SJSA1 (cell line): ENCODE measurements around the gene ABCD1. TPM values are rescaled to one million over a fixed set of nuclear protein-coding genes. Genes with fewer than 3 reads are reported as not detected.
"Not testable (repeated sequence)": the region's sequence is repeated elsewhere in the genome, so short reads cannot be mapped to it uniquely, and the experiment has no call there.

Source experiments
- DNase-seq, 2 experiments: peaks; one replicate each; pipeline ENCODE4 v3.0.0-alpha.2; 2015 to 2020; ENCODE audit warnings: low spot score in 2 of 2, low read depth in 1 of 2
- H3K27ac ChIP-seq: fragments of 250-450 bp; sonication (Bioruptor Pico); 2 replicates; pipeline ENCODE4 v1.5.1; 2020; ENCODE audit warnings: mild to moderate bottlenecking, moderate library complexity
- H3K27me3 ChIP-seq: fragments of 250-450 bp; sonication (Bioruptor Pico); replicated peaks from 2 replicates; pipeline ENCODE4 v1.5.1; 2020; ENCODE audit warnings: mild to moderate bottlenecking, moderate library complexity
- H3K36me3 ChIP-seq: fragments of 250-450 bp; sonication (Bioruptor Pico); 2 replicates; pipeline ENCODE4 v1.5.1; 2020; ENCODE audit warnings: mild to moderate bottlenecking
- H3K4me1 ChIP-seq: fragments of 250-450 bp; sonication (Bioruptor Pico); replicated peaks from 2 replicates; pipeline ENCODE4 v1.6.1; 2021; ENCODE audit warnings: mild to moderate bottlenecking
- H3K4me3 ChIP-seq: fragments of 250-450 bp; sonication (Bioruptor Pico); 2 replicates; pipeline ENCODE4 v1.5.1; 2020; ENCODE audit warnings: mild to moderate bottlenecking
- H3K9me3 ChIP-seq: fragments of 250-450 bp; sonication (Bioruptor Pico); replicated peaks from 2 replicates; pipeline ENCODE4 v1.5.1; 2020; ENCODE audit warnings: mild to moderate bottlenecking
- total RNA-seq: library from RNA; depleted of rRNA; stranded (reverse); fragments of >200 nt; shearing (Covaris generic); gene quantifications from 2 replicates; pipeline ENCODE4 v1.2.3, GENCODE V29; 2014

The ABCD1 gene
- total RNA-seq, 1 experiment from 2014 or later: 10.3 TPM

DNA sequence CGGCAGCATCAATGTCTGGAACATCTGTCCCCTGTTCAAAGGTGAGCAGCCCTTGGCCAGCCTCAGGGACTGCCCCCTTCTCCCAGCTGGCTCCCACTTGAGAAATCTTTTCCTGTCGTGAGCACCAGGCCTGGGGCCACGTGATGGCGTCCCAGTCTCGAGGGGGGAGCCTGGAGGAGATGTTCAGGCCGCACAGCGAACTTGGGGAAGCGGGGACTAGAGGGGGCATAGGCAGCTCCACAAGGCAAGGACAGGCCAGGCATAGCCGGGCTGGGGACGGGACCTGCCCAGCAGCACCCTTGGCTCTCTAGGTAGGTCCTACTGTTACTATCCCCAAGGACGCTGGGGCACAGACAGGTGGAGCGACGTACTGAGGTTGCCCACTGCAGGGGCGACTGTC, 34.2 kb upstream of the ABCD1 start:
- no peaks in the 10 kb centered on the region for H3K36me3 ChIP-seq
- no peak overlapping the region for H3K27ac ChIP-seq
- no peak overlapping the region for H3K4me3 ChIP-seq
- H3K4me1 ChIP-seq: no peaks in the 10 kb centered on the region
- DNase-seq: no peak
- no peaks in the 10 kb centered on the region for H3K9me3 ChIP-seq
- H3K27me3 ChIP-seq: no peaks in the 10 kb centered on the region

DNA sequence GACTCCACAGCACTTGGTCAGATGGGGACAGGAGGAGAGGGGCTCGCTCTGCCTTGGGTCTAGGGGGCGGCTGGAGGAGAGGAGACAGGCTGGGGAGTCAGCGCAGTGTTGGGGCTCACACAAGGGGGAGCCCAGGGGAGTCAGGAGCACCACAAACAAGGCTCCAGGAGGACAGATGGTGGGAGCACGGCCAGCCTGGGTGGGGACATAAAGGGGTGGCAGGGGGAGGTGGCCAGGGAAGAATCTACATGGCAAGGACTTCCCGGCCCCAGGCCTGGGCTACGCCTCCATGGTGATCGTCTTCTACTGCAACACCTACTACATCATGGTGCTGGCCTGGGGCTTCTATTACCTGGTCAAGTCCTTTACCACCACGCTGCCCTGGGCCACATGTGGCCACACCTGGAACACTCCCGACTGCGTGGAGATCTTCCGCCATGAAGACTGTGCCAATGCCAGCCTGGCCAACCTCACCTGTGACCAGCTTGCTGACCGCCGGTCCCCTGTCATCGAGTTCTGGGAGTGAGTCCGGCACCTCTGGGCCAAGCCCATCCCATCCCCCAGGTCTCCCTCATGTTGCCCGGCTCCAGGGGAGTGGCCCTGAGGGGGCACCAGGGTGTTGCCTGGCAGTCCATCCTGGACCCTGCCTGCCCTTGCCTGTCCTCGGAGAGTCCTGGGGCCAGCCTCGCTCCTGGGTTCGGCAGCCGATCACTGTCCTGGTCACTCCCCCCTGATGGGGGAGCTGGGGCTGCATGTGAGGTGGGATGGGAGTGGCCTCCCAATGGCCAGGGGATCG, 33.4 kb upstream of the ABCD1 start:
- not testable (repeated sequence) for H3K4me3 ChIP-seq, H3K27ac ChIP-seq, H3K27me3 ChIP-seq, DNase-seq, H3K9me3 ChIP-seq, H3K4me1 ChIP-seq, H3K36me3 ChIP-seq

DNA sequence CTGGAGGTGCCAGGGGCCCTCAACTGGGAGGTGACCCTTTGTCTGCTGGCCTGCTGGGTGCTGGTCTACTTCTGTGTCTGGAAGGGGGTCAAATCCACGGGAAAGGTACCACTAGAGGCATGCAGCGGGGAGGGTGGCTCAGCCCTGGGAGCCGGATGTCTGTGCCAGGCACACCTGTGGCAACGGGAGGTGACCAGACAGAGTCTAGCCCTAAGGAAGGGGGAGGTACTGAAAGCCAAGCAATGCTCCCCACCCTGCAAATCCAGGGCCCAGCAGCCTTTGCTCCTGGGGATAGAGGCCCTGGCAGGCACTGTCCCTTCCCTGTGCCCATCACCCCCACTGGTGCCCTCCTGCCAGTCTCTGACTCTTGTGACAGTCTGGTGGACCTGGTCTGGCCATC, 32.7 kb upstream of the ABCD1 start:
- H3K36me3 ChIP-seq: no peaks in the 10 kb centered on the region
- H3K4me3 ChIP-seq: no peak overlapping the region
- no peaks in the 10 kb centered on the region for H3K27me3 ChIP-seq
- H3K4me1 ChIP-seq: no peaks in the 10 kb centered on the region
- no peak overlapping the region for H3K27ac ChIP-seq
- no peak for DNase-seq
- H3K9me3 ChIP-seq: no peaks in the 10 kb centered on the region

DNA sequence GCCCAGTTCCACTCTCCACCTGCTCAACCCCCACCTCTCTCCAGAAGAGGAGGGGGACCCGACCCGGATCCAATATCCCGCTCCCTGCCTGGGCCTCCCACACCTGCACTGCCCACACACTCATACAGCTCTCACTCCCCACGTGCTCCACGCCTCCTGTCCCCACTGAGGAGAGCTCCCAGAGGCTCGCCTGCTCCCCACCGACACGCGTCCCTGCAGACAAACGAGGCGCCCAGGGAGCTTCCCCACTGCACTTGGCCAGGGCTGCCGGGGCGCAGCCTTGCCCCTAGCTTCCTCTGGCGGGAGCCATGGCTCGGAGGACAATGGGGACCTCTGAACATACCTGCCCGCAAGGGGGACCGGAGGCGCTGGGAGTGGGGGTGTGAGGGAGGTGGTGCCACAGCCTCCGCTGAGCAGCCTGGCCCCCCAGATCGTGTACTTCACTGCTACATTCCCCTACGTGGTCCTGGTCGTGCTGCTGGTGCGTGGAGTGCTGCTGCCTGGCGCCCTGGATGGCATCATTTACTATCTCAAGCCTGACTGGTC, 32.0 kb upstream of the ABCD1 start:
- Histone ChIP-seq H3K27ac (no peak overlapping the region), H3K36me3 (no peaks in the 10 kb centered on the region)

DNA sequence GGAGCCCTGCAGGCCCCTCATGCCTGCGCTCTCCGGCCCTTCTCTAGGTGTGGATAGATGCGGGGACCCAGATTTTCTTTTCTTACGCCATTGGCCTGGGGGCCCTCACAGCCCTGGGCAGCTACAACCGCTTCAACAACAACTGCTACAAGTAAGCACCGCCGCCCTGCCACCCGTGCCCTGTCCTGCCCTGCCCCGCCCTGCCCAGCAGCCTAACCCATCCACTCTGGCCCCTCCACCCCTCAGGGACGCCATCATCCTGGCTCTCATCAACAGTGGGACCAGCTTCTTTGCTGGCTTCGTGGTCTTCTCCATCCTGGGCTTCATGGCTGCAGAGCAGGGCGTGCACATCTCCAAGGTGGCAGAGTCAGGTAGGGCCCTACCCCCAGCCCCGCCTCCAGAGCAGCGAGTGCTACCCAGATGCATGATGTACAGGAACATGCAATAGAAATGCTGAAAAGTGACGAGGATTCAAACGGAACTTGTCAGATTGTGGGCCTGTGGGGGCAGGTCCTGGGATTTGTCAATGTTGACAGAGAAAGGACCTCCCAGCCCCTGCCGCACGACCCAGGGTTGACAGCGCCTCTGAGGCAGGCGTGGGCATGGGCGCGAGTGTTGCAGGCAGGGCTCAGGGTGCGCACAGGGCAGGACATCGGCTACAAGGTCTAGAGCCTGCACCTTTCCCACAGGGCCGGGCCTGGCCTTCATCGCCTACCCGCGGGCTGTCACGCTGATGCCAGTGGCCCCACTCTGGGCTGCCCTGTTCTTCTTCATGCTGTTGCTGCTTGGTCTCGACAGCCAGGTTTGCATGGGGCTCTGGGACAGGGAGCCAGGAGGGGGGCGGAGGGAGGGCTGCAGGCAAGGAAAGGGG, 31.2 kb upstream of the ABCD1 start:
- no peak for DNase-seq
- H3K4me1 ChIP-seq: no peaks in the 10 kb centered on the region
- no peaks in the 10 kb centered on the region for H3K36me3 ChIP-seq
- no peak overlapping the region for H3K4me3 ChIP-seq
- H3K27ac ChIP-seq: no peak overlapping the region
- no peaks in the 10 kb centered on the region for H3K9me3 ChIP-seq
- H3K27me3 ChIP-seq: no peaks in the 10 kb centered on the region

More for the DNA sequence above, 32.0 kb upstream of the ABCD1 start:
- Histone ChIP-seq H3K27me3 (no peaks in the 10 kb centered on the region), H3K4me1 (no peaks in the 10 kb centered on the region), H3K4me3 (no peak overlapping the region), H3K9me3 (no peaks in the 10 kb centered on the region)
- DNase-seq: no peak

DNA sequence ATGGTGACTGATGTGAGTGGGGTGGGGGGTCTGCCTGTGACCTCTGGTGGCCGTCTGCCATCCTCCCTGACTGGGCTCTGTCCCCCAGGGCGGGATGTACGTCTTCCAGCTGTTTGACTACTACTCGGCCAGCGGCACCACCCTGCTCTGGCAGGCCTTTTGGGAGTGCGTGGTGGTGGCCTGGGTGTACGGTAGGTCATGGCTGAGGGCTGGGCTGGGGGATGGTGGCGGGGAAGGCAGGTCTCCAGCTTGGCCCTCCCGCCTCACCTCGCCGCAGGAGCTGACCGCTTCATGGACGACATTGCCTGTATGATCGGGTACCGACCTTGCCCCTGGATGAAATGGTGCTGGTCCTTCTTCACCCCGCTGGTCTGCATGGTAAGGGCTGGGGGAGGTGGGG, 30.4 kb upstream of the ABCD1 start:
- not testable (repeated sequence) for H3K4me3 ChIP-seq, H3K27me3 ChIP-seq, DNase-seq, H3K36me3 ChIP-seq, H3K9me3 ChIP-seq, H3K4me1 ChIP-seq, H3K27ac ChIP-seq

DNA sequence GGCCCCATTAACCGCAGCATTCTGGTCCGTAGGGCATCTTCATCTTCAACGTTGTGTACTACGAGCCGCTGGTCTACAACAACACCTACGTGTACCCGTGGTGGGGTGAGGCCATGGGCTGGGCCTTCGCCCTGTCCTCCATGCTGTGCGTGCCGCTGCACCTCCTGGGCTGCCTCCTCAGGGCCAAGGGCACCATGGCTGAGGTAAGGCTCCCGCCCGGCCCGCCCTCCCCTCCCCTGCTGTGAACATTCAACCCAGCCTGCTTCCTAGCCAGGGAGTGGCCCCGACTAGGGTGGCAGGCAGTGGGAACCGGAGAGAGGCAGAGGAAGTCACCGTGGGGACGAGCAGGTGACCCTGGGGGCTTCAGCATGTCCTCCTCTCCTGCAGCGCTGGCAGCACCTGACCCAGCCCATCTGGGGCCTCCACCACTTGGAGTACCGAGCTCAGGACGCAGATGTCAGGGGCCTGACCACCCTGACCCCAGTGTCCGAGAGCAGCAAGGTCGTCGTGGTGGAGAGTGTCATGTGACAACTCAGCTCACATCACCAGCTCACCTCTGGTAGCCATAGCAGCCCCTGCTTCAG, 29.9 kb upstream of the ABCD1 start:
- Histone ChIP-seq H3K27ac (no peak overlapping the region), H3K4me1 (no peaks in the 10 kb centered on the region), H3K4me3 (no peak overlapping the region), H3K27me3 (no peaks in the 10 kb centered on the region), H3K9me3 (no peaks in the 10 kb centered on the region), H3K36me3 (no peaks in the 10 kb centered on the region)
- DNase-seq: no peak

DNA sequence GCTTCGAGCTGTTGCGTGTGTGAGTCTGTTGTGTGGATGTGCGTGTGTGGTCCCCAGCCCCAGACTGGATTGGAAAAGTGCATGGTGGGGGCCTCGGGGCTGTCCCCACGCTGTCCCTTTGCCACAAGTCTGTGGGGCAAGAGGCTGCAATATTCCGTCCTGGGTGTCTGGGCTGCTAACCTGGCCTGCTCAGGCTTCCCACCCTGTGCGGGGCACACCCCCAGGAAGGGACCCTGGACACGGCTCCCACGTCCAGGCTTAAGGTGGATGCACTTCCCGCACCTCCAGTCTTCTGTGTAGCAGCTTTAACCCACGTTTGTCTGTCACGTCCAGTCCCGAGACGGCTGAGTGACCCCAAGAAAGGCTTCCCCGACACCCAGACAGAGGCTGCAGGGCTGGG, 28.6 kb upstream of the ABCD1 start:
- H3K4me3 ChIP-seq: no peak overlapping the region
- no peak for DNase-seq
- no peak overlapping the region for H3K27ac ChIP-seq
- no peaks in the 10 kb centered on the region for H3K27me3 ChIP-seq
- no peaks in the 10 kb centered on the region for H3K36me3 ChIP-seq
- no peaks in the 10 kb centered on the region for H3K4me1 ChIP-seq
- no peaks in the 10 kb centered on the region for H3K9me3 ChIP-seq

DNA sequence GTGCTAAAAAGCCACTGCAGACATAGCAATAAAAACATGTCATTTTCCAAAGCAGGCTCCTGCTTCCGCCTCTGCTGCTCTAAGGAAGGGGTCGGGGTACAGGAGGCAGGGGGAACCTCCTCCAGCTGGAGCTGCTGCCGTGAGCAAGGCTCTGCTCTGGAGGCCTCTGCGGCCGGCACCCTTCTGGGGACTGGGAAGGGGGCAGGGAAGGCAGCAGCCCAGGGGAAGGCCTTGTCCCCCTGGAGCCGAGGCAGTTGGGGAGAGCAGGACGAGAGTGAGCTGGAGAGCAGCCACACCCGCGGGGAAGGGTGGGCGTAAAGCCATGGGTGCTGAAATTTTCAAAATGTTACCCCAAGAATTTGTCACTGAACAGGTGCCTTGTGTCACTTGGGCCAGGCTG, 28.1 kb upstream of the ABCD1 start:
- H3K27ac ChIP-seq, H3K27me3 ChIP-seq, H3K4me1 ChIP-seq, H3K9me3 ChIP-seq, DNase-seq, H3K4me3 ChIP-seq, H3K36me3 ChIP-seq: not testable (repeated sequence)

DNA sequence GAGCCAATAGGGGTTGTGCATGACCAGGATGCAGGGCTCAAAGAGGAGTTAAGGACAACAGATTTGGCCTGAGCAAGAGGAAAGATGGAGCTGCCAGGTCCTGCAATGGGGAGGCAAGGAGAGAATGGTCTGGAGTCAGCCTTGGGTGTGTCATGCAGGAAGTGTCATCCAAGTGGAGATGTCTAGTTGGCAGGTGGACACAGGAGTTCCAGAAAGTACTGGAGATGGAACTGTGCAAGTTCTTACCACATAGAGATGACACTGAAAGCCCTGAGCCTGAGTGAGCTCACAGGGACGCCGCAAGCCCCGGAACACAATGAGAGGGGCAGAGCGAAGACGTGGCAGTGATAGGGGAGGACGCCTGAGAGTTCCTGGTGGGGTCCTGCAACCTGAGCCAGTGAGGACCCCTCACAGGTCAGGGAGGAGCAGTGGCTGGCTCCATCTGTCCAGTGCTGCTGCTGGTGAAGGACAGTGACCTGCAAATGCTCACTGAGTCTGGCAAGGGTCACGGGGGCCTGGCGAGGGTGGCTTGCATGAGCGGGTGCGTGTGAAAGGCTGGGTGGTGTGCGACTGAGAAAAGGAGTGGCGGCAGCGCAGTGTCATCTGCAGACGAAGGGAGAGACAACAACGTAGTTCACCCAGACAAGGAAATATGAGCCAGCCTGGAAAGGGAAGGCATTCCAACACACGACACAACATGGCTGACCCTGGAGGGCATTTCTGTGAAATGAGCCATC, 27.5 kb upstream of the ABCD1 start:
- not testable (repeated sequence) for DNase-seq, H3K27ac ChIP-seq

DNA sequence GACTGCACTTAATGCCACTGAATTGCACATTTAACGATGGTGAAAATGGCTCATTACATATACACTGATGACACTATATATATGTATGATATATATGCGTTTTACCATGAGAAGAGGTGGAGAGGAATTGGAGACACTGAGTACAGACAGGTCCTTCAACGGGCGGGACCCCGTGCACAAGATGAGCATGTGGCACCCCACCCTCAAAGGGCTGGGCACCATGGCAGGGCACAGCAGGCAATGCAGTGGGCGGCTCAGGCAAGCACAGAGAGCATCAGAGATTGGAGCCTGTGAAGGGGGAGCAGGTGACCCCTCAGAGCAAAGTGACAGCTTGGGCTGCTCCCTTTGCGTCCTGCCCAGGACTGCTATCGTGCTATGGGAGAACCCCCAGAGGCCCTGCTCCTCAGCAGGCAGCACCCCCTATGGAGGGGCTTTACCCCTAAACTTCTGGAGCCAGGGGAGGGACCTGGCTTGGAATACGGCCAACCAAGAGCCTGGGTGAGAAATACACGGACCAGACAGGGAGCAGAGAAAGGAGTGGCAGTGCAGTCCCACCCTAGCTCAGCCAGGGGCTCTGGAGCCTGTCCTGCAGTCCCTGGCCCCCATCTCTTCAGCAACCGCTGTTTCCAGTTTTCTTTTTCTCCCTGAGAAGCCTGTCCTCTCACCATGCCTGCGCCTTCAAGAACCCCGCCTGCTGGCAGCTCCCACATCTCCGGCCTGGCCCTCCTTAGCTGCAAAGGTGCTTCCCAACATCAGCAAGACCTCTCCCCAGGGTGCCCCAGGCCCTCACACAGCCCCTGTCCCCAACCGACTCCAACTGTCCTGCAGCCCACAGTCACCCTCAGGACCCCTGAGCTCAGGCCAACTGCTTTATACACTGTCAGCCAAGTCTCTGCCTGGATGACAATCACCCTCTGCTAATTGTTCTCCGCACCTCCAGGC, 26.5 kb upstream of the ABCD1 start:
- Histone ChIP-seq H3K36me3 (no peaks in the 10 kb centered on the region), H3K27ac (no peak overlapping the region), H3K4me1 (no peaks in the 10 kb centered on the region), H3K9me3 (no peaks in the 10 kb centered on the region), H3K4me3 (no peak overlapping the region), H3K27me3 (no peaks in the 10 kb centered on the region)
- DNase-seq: no peak

More for the DNA sequence above, 27.5 kb upstream of the ABCD1 start:
- not testable (repeated sequence) for H3K9me3 ChIP-seq, H3K4me1 ChIP-seq, H3K4me3 ChIP-seq, H3K27me3 ChIP-seq, H3K36me3 ChIP-seq

DNA sequence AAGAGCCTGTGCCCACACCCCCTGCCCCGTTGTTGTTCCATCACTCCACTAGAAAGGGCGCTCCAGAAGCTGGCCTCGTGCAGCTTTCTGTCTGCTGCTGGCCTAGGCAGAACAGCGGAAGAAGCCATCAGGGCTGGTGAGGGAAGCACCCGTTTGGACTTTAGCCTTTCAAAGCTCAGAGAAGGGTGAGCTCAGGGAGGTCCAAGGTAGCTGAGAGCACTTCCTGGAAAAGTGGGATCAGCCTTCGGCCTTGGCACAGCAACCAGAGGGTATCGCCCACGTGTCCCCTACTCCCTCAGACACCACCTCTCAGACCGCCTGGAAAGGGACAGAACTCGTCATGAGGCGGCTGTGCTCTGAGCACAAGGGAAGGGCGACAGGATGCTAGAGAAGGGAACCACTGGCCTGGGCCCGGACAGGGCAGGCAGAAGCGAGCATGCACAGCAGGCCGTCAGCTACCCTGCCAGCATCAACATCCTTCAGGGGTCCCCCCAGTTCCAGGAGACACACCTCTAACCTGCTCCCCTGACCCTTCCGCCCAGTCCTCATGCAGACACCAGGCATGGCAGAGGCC, 25.4 kb upstream of the ABCD1 start:
- H3K27ac ChIP-seq, H3K4me1 ChIP-seq, H3K27me3 ChIP-seq, H3K4me3 ChIP-seq, DNase-seq, H3K36me3 ChIP-seq, H3K9me3 ChIP-seq: not testable (repeated sequence)
